ENCODE measurements around the gene MAEA. TPM values are rescaled to one million over a fixed set of nuclear protein-coding genes. Genes with fewer than 3 reads are reported as not detected.

MAEA gene
- total and polyA plus RNA-seq, 10 of the 15 experiments (the other 5 are each of a cell fraction or from before 2014, with no cell fraction given), result 3.6 to 67.1 (median 54.6) TPM

GRCh38 chr4:1351854-1352566, 62.3 kb downstream of the MAEA start (continued):
- TF ChIP-seq ZNF24 (IDR thresholded peaks at IDR 0.05) (no peak), EZH2 (IDR thresholded peaks at IDR 0.05; ENCODE audit: borderline replicate concordance, control insufficient read depth, low read depth, low read length) (no peak), ASH2L (IDR thresholded peaks at IDR 0.05; ENCODE audit: borderline replicate concordance, low read depth) (no peak), ESRRA (IDR thresholded peaks at IDR 0.05; ENCODE audit: low read length) (no peak), CBX3 (IDR thresholded peaks at IDR 0.05; ENCODE audit: borderline replicate concordance, low read depth) (no peak), HCFC1 (IDR thresholded peaks at IDR 0.05; ENCODE audit: low read length) (no peak), IRF4 (IDR thresholded peaks at IDR 0.05; ENCODE audit: low read depth, low read length) (no peak), MAX (IDR thresholded peaks at IDR 0.05; ENCODE audit: low read depth, low read length) (no peak), SPI1 (IDR thresholded peaks at IDR 0.05; ENCODE audit: borderline replicate concordance, insufficient read depth, low read depth, low read length) (no peak), RFX5 (IDR thresholded peaks at IDR 0.05; ENCODE audit: low read depth, low read length) (no peak), CHD1 (IDR thresholded peaks at IDR 0.05; ENCODE audit: low read depth, low read length) (no peak), FOXK2 (IDR thresholded peaks at IDR 0.05) (no peak), ATF2 (IDR thresholded peaks at IDR 0.05; ENCODE audit: low read length) (no peak), ZSCAN29 (IDR thresholded peaks at IDR 0.05) (no peak), TAF1 (IDR thresholded peaks at IDR 0.05; ENCODE audit: borderline replicate concordance, low read depth, low read length) (no peak), PAX5 (IDR thresholded peaks at IDR 0.05; ENCODE audit: borderline replicate concordance, low read depth, low read length) (0 out of 2 replicates have a peak, but pooled peaks have one; percentile 26), TARDBP (IDR thresholded peaks at IDR 0.05; ENCODE audit: borderline replicate concordance) (no peak), HDAC2 (IDR thresholded peaks at IDR 0.05) (no peak), ETV6 (conservative IDR thresholded peaks at IDR 0.05 in 1 of 2, IDR thresholded peaks at IDR 0.05 in 1 of 2; ENCODE audit: borderline replicate concordance in 1 of 2, low read depth in 1 of 2) (no peak), LARP7 (IDR thresholded peaks at IDR 0.05) (peak; percentile 59; the same call in 1 of the 2 replicates), RELA (IDR thresholded peaks at IDR 0.05; ENCODE audit: borderline replicate concordance, partially characterized antibody) (no peak), NBN (IDR thresholded peaks at IDR 0.05) (no peak), ZNF687 (IDR thresholded peaks at IDR 0.05) (no peak), USF1 (IDR thresholded peaks at IDR 0.05; ENCODE audit: borderline replicate concordance, extremely low read length, insufficient read depth, low read depth, low read length) (no peak), NRF1 (conservative IDR thresholded peaks at IDR 0.05; ENCODE audit: low read depth, low read length) (no peak), MTA3 (IDR thresholded peaks at IDR 0.05; ENCODE audit: borderline replicate concordance, low read length) (no peak), DPF2 (IDR thresholded peaks at IDR 0.05) (no peak)

All from GM12878 (cell line).